Measurements from ENCODE around the gene NOL4. TPM values are rescaled to one million over a fixed set of nuclear protein-coding genes. Genes with fewer than 3 reads are reported as not detected.
A peak's percentile ranks its signal among the peaks of the same experiment; 100 is the strongest.

The NOL4 gene
- total and polyA plus RNA-seq, 10 of the 15 experiments (the other 5 are each of a cell fraction or from before 2014, with no cell fraction given) = 1.3 to 10.0 (median 6.3) TPM

- in situ Hi-C loops (cut with MboI) = no loop called here
- Histone ChIP-seq H3K79me2 (ENCODE audit: control insufficient read depth, insufficient read depth, low read length) (no peaks in the 10 kb centered on the region), H4K20me1 (ENCODE audit: control insufficient read depth, insufficient read depth) (no peaks in the 10 kb centered on the region), H3K9ac (ENCODE audit: control insufficient read depth, insufficient read depth, low read length) (no peak overlapping the region), H3K4me1 (ENCODE audit: control insufficient read depth, insufficient read depth, low read length) (no peaks in the 10 kb centered on the region), H3K9me3 (replicated peaks; ENCODE audit: control insufficient read depth, insufficient read depth, low read length) (no peaks in the 10 kb centered on the region; the same call in 2 of the 3 replicates), H3K27ac (ENCODE audit: control insufficient read depth, insufficient read depth) (no peak overlapping the region), H3K36me3 (ENCODE audit: control insufficient read depth in 2 of 2, insufficient read depth in 2 of 2, low read length in 1 of 2) (no peaks in the 10 kb centered on the region), H2AFZ (ENCODE audit: control insufficient read depth, low read depth, low read length) (no peak overlapping the region), H3K4me3 (no peak overlapping the region), H3K27me3 (replicated peaks in 1 of 2; ENCODE audit: control insufficient read depth in 2 of 2, insufficient read depth in 2 of 2, low read length in 1 of 2) (peaks cover 0 to 13% of the 10 kb centered on the region in 2 experiments), H3K4me2 (ENCODE audit: control insufficient read depth, insufficient read depth) (no peak overlapping the region)
- CTCF ChIA-PET = interaction anchor here (0.9 to 7.1 kb wide), 4 partner anchors 20 to 137 kb away, joined by 3 to 58 read pairs (median 10); no protein-coding TSS in a partner anchor
- BruUV-seq (replicated peaks) = no TSS peak
- RAD21 ChIA-PET (ENCODE audit: unreplicated experiment) = interaction anchor here (1.0 to 7.0 kb wide), 8 partner anchors 9 to 138 kb away, joined by 3 to 47 read pairs (median 8); no protein-coding TSS in a partner anchor
- DNase-seq (ENCODE audit: low read depth, low spot score) (no peak), FAIRE-seq (no peak), ATAC-seq (no peak)
- TF ChIP-seq, protein P1, sequence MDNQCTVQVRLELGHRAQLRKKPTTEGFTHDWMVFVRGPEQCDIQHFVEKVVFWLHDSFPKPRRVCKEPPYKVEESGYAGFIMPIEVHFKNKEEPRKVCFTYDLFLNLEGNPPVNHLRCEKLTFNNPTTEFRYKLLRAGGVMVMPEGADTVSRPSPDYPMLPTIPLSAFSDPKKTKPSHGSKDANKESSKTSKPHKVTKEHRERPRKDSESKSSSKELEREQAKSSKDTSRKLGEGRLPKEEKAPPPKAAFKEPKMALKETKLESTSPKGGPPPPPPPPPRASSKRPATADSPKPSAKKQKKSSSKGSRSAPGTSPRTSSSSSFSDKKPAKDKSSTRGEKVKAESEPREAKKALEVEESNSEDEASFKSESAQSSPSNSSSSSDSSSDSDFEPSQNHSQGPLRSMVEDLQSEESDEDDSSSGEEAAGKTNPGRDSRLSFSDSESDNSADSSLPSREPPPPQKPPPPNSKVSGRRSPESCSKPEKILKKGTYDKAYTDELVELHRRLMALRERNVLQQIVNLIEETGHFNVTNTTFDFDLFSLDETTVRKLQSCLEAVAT (IDR thresholded peaks at IDR 0.05) = peak; percentile 81
- TF ChIP-seq PKNOX1 (IDR thresholded peaks at IDR 0.05) = no peak
- TF ChIP-seq, protein P2, sequence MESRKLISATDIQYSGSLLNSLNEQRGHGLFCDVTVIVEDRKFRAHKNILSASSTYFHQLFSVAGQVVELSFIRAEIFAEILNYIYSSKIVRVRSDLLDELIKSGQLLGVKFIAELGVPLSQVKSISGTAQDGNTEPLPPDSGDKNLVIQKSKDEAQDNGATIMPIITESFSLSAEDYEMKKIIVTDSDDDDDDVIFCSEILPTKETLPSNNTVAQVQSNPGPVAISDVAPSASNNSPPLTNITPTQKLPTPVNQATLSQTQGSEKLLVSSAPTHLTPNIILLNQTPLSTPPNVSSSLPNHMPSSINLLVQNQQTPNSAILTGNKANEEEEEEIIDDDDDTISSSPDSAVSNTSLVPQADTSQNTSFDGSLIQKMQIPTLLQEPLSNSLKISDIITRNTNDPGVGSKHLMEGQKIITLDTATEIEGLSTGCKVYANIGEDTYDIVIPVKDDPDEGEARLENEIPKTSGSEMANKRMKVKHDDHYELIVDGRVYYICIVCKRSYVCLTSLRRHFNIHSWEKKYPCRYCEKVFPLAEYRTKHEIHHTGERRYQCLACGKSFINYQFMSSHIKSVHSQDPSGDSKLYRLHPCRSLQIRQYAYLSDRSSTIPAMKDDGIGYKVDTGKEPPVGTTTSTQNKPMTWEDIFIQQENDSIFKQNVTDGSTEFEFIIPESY (IDR thresholded peaks at IDR 0.05) = peak; percentile 78
- 72% methylated on average over 10 of the region's 10 CpGs for WGBS (ENCODE audit: insufficient coverage, insufficient replicate concordance, low lambda C conversion rate, missing lambda C conversion rate)
- intact Hi-C loops (cut with micrococcal nuclease; ENCODE audit: unreplicated experiment) = loop anchor here (5.0 to 10.0 kb wide), 3 partner anchors 138 to 377 kb away; no protein-coding TSS in a partner anchor
- SMC1A ChIA-PET (ENCODE audit: uncharacterized antibody, unreplicated experiment) = interaction anchor here (1.0 to 2.8 kb wide), 5 partner anchors 9 to 105 kb away, joined by 3 to 30 read pairs (median 4); no protein-coding TSS in a partner anchor
- POLR2A ChIA-PET = interaction anchor here (1.6 kb wide), 1 partner anchor 12 kb away, joined by 6 read pairs; no protein-coding TSS in a partner anchor
Observed at GRCh38 chr18:34219651-34220050, 5.1 kb downstream of the NOL4 start.
